ENCODE measurements around the gene ALDH1L1.

GRCh38 chr3:126159476-126159875, 20.9 kb downstream of the ALDH1L1 start:
- TF ChIP-seq RARB (CRISPR knock-in tag; IDR thresholded peaks at IDR 0.05) (no peak), SNAI2 (CRISPR knock-in tag; IDR thresholded peaks at IDR 0.05) (no peak), PPARA (CRISPR knock-in tag; IDR thresholded peaks at IDR 0.05; ENCODE audit: borderline replicate concordance) (no peak), ZC3H10 (CRISPR knock-in tag; IDR thresholded peaks at IDR 0.05) (no peak), CSRNP3 (CRISPR knock-in tag; IDR thresholded peaks at IDR 0.05) (no peak), ZFP30 (CRISPR knock-in tag; IDR thresholded peaks at IDR 0.05) (no peak)

Measured in SK-N-SH treated with all-trans-retinoic acid at 6 μM for 48 hours (cell line).